Testis (tissue), 2 donors: ENCODE measurements around the gene VAMP1.

ENCODE experiments used
- CTCF ChIP-seq, 3 experiments: fragments of 450-650 bp in 2 of 3; fragments of 200-600 bp in 1 of 3; sonication (generic) in 1 of 3; IDR thresholded peaks; one replicate each; pipeline ENCODE4 v1.5.1; 2016 to 2019; ENCODE audit warnings: antibody characterized with exemption in 3 of 3, mild to moderate bottlenecking in 2 of 3, moderate library complexity in 1 of 3
- POLR2A ChIP-seq: fragments of 450-650 bp; IDR thresholded peaks from one replicate; pipeline ENCODE4 v1.6.1; 2017; ENCODE audit warnings: antibody characterized with exemption, mild to moderate bottlenecking, moderate library complexity

- no peak for TF ChIP-seq CTCF (IDR thresholded peaks at IDR 0.05)
- no peak for TF ChIP-seq POLR2A
These were observed 685 bp downstream of the VAMP1 start for GRCh38 chr12:6469609-6470374.
